Measurements from ENCODE around the gene SDR39U1.
A peak's percentile ranks its signal among the peaks of the same experiment; 100 is the strongest.

Gene SDR39U1

DNA sequence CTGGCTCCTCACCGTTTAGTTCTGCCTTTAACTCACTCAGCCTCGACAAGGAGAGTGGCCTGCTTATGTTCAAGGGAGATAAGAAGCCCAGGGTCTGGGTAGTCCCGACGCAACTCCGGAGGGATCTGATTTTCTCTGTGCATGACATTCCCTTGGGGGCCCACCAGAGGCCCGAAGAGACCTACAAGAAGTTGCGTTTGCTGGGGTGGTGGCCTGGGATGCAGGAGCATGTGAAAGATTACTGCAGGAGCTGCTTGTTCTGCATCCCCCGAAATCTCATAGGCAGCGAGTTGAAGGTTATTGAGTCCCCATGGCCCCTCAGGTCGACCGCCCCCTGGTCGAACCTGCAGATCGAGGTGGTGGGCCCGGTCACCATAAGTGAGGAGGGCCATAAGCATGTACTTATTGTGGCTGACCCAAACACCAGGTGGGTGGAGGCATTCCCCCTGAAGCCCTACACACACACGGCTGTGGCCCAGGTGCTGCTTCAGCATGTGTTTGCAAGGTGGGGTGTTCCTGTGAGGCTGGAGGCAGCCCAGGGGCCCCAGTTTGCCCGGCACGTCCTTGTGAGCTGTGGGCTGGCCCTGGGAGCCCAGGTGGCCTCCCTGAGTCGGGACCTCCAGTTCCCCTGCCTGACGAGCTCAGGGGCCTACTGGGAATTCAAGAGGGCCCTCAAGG is 26.2 kb downstream of the SDR39U1 start:
- Histone ChIP-seq H3K9me3 (ENCODE audit: control insufficient read depth, insufficient read depth, low read depth, low read length) (no peaks in the 10 kb centered on the region), H3K4me1 (ENCODE audit: control insufficient read depth, insufficient read depth, low read length) (no peaks in the 10 kb centered on the region), H3K4me3 (ENCODE audit: low read depth, low read length) (no peak overlapping the region), H3K27ac (ENCODE audit: extremely low read depth, low read depth, low read length) (no peak overlapping the region), H3K36me3 (ENCODE audit: control insufficient read depth in 2 of 2, insufficient read depth in 1 of 2, low read length in 2 of 2) (peaks cover 0 to 45% of the 10 kb centered on the region in 2 experiments; a peak in 1 of 3 replicates)
- TF ChIP-seq, protein P1, sequence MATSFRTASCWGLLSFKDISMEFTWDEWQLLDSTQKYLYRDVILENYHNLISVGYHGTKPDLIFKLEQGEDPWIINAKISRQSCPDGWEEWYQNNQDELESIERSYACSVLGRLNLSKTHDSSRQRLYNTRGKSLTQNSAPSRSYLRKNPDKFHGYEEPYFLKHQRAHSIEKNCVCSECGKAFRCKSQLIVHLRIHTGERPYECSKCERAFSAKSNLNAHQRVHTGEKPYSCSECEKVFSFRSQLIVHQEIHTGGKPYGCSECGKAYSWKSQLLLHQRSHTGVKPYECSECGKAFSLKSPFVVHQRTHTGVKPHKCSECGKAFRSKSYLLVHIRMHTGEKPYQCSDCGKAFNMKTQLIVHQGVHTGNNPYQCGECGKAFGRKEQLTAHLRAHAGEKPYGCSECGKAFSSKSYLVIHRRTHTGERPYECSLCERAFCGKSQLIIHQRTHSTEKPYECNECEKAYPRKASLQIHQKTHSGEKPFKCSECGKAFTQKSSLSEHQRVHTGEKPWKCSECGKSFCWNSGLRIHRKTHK (tag by site-specific recombination; IDR thresholded peaks at IDR 0.05): no peak
- no peak for TF ChIP-seq ZNF366 (tag by site-specific recombination; conservative IDR thresholded peaks at IDR 0.05)
- CTCF ChIA-PET: no interaction called here
- POLR2A ChIA-PET: no interaction called here

DNA sequence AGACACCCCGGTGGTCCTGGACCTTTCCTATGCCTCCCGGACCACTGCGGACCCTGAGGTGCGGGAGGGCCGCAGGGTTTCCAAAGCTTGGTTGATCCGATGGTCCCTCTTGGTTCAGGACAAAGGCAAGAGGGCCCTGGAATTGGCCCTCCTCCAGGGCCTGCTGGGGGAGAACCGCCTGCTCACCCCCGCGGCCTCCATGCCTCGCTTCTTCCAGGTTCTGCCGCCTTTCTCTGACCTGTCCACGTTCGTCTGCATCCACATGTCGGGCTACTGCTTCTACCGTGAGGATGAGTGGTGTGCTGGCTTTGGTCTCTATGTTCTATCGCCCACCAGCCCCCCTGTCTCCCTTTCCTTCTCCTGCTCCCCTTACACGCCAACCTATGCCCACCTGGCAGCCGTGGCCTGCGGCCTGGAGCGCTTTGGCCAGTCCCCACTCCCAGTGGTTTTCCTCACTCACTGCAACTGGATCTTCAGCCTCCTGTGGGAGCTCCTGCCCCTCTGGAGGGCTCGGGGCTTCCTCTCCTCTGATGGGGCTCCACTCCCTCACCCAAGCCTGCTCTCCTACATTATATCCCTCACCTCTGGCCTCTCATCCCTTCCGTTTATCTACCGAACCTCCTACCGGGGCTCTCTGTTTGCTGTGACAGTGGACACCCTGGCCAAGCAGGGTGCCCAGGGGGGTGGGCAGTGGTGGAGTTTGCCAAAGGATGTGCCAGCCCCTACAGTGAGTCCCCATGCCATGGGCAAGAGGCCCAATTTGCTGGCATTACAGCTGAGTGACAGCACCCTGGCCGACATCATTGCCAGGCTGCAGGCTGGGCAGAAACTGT is 26.9 kb downstream of the SDR39U1 start:
- CTCF ChIA-PET: interaction anchor here (1.4 kb wide), 1 partner anchor 50 kb away, joined by 3 read pairs; no protein-coding TSS in a partner anchor
- no peak overlapping the region for H3K27ac ChIP-seq (ENCODE audit: extremely low read depth, low read depth, low read length)
- H3K36me3 ChIP-seq (ENCODE audit: control insufficient read depth in 2 of 2, insufficient read depth in 1 of 2, low read length in 2 of 2): peaks cover 0 to 53% of the 10 kb centered on the region in 2 experiments; a peak in 1 of 3 replicates
- no peak for TF ChIP-seq ZEB2 (tag by site-specific recombination; IDR thresholded peaks at IDR 0.05)
- TF ChIP-seq ZSCAN23 (tag by site-specific recombination; IDR thresholded peaks at IDR 0.05): no peak
- TF ChIP-seq, protein P2, sequence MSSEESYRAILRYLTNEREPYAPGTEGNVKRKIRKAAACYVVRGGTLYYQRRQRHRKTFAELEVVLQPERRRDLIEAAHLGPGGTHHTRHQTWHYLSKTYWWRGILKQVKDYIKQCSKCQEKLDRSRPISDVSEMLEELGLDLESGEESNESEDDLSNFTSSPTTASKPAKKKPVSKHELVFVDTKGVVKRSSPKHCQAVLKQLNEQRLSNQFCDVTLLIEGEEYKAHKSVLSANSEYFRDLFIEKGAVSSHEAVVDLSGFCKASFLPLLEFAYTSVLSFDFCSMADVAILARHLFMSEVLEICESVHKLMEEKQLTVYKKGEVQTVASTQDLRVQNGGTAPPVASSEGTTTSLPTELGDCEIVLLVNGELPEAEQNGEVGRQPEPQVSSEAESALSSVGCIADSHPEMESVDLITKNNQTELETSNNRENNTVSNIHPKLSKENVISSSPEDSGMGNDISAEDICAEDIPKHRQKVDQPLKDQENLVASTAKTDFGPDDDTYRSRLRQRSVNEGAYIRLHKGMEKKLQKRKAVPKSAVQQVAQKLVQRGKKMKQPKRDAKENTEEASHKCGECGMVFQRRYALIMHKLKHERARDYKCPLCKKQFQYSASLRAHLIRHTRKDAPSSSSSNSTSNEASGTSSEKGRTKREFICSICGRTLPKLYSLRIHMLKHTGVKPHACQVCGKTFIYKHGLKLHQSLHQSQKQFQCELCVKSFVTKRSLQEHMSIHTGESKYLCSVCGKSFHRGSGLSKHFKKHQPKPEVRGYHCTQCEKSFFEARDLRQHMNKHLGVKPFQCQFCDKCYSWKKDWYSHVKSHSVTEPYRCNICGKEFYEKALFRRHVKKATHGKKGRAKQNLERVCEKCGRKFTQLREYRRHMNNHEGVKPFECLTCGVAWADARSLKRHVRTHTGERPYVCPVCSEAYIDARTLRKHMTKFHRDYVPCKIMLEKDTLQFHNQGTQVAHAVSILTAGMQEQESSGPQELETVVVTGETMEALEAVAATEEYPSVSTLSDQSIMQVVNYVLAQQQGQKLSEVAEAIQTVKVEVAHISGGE (tag by site-specific recombination; conservative IDR thresholded peaks at IDR 0.05; ENCODE audit: low read depth): no peak
- no peak for TF ChIP-seq ZNF707 (tag by site-specific recombination; IDR thresholded peaks at IDR 0.05)
- POLR2A ChIA-PET: no interaction called here
- no peaks in the 10 kb centered on the region for H3K9me3 ChIP-seq (ENCODE audit: control insufficient read depth, insufficient read depth, low read depth, low read length)
- no peaks in the 10 kb centered on the region for H3K4me1 ChIP-seq (ENCODE audit: control insufficient read depth, insufficient read depth, low read length)
- no peak overlapping the region for H3K4me3 ChIP-seq (ENCODE audit: low read depth, low read length)

DNA sequence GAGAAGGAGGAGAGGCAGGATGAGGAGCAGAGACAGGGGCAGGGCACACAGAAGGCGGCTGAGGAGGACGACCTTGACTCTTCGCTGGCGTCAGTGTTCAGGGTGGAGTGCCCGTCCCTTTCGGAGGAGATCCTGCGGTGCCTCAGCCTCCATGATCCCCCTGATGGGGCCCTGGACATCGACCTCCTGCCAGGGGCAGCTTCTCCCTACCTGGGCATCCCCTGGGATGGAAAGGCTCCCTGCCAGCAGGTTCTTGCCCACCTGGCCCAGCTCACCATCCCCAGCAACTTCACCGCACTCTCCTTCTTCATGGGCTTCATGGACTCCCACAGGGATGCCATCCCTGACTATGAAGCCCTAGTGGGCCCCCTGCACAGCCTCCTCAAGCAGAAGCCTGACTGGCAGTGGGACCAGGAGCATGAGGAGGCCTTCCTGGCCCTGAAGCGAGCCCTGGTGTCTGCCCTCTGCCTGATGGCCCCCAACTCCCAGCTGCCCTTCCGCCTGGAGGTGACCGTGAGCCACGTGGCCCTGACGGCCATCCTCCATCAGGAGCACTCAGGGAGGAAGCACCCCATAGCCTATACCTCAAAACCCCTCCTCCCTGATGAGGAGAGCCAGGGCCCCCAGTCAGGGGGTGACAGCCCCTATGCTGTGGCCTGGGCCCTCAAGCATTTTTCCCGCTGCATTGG is 27.7 kb downstream of the SDR39U1 start:
- CTCF ChIA-PET: interaction anchor here (0.7 to 1.9 kb wide), 4 partner anchors 11 to 172 kb away, joined by 3 to 9 read pairs (median 4); partner anchors contain the start of gene TINF2
- peaks cover 0 to 60% of the 10 kb centered on the region in 2 experiments; a peak in 1 of 3 replicates for H3K36me3 ChIP-seq (ENCODE audit: control insufficient read depth in 2 of 2, insufficient read depth in 1 of 2, low read length in 2 of 2)

DNA sequence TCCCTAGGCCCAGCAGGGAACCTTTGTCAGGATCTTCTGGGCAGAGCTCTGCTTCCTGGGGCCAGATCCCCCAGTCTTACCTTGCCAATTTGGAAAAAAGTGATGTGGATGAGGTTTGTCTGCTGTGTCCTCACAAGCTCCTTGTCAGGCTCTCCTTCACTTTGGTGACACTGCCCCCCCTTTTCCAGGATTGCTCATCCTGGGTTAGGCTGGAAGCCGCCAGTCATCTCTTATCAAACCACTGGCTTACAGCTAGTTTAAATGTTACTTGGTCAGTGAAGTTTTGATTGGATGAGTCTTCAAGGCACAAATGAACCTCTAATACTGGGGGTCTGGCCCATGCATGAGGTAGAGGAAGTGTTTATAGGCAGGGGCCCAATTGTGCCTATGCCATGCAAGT is 28.5 kb downstream of the SDR39U1 start:
- H3K4me1 ChIP-seq (ENCODE audit: control insufficient read depth, insufficient read depth, low read length): no peaks in the 10 kb centered on the region
- H3K36me3 ChIP-seq (ENCODE audit: control insufficient read depth in 2 of 2, insufficient read depth in 1 of 2, low read length in 2 of 2): peaks cover 0 to 68% of the 10 kb centered on the region in 2 experiments; a peak in 1 of 3 replicates
- CTCF ChIA-PET: interaction anchor here (0.7 to 3.3 kb wide), 7 partner anchors 10 to 172 kb away, joined by 3 to 23 read pairs (median 5); partner anchors contain the start of gene TINF2
- H3K4me3 ChIP-seq (ENCODE audit: low read depth, low read length): no peak overlapping the region
- POLR2A ChIA-PET: no interaction called here
- no peaks in the 10 kb centered on the region for H3K9me3 ChIP-seq (ENCODE audit: control insufficient read depth, insufficient read depth, low read depth, low read length)
- H3K27ac ChIP-seq (ENCODE audit: extremely low read depth, low read depth, low read length): no peak overlapping the region
- TF ChIP-seq ZNF426 (tag by site-specific recombination; IDR thresholded peaks at IDR 0.05) (no peak), ZSCAN16 (tag by site-specific recombination; IDR thresholded peaks at IDR 0.05) (no peak), KLF16 (tag by site-specific recombination; IDR thresholded peaks at IDR 0.05) (no peak), ZNF560 (tag by site-specific recombination; IDR thresholded peaks at IDR 0.05; ENCODE audit: borderline replicate concordance) (no peak), ZNF155 (tag by site-specific recombination; IDR thresholded peaks at IDR 0.05) (no peak)

More for the DNA sequence above, 27.7 kb downstream of the SDR39U1 start:
- Histone ChIP-seq H3K9me3 (ENCODE audit: control insufficient read depth, insufficient read depth, low read depth, low read length) (no peaks in the 10 kb centered on the region), H3K4me3 (ENCODE audit: low read depth, low read length) (no peak overlapping the region), H3K4me1 (ENCODE audit: control insufficient read depth, insufficient read depth, low read length) (no peaks in the 10 kb centered on the region), H3K27ac (ENCODE audit: extremely low read depth, low read depth, low read length) (no peak overlapping the region)
- POLR2A ChIA-PET: no interaction called here
- TF ChIP-seq GLI2 (tag by site-specific recombination; IDR thresholded peaks at IDR 0.05; ENCODE audit: borderline replicate concordance, low read depth) (no peak), ZNF146 (tag by site-specific recombination; IDR thresholded peaks at IDR 0.05) (no peak), ZNF155 (tag by site-specific recombination; IDR thresholded peaks at IDR 0.05) (no peak), ZNF394 (tag by site-specific recombination; IDR thresholded peaks at IDR 0.05; ENCODE audit: borderline replicate concordance) (no peak), TCF7L2 (IDR thresholded peaks at IDR 0.05; ENCODE audit: borderline replicate concordance, low read depth, low read length) (no peak), GLIS1 (tag by site-specific recombination; IDR thresholded peaks at IDR 0.05) (peak; percentile 26; the same call in 1 of the 2 replicates), ZNF701 (tag by site-specific recombination; IDR thresholded peaks at IDR 0.05) (no peak)
